Bronchial smooth muscle cell (primary cell): ENCODE data around the gene MRGPRF. TPM values are rescaled to one million over a fixed set of nuclear protein-coding genes. Genes with fewer than 3 reads are reported as not detected.

Experiments used
- total RNA-seq: library from RNA; depleted of rRNA; stranded (reverse); fragments of >200 nt; gene quantifications from 2 replicates; pipeline ENCODE4 v1.2.1, GENCODE V29; 2014

The MRGPRF gene
- 28.7 and 33.5 TPM in 2 replicates for total RNA-seq

GRCh38 chr11:69013009-69013951 lies at the start of gene MRGPRF:
MRGPRF (minus strand) TSS chr11:69013246; CDS start chr11:69009901, 3,345 bp downstream.

GRCh38 chr11:69048694-69049489 lies 35.8 kb upstream of the MRGPRF start, which contains the start of gene TPCN2:
TPCN2 (plus strand) TSS chr11:69048932; CDS start chr11:69048998, 66 bp downstream.

GRCh38 chr11:68980776-68981065 lies 32.3 kb downstream of the MRGPRF start, which contains the start of gene MRGPRD:
MRGPRD (minus strand) TSS chr11:68980986; CDS start chr11:68980986, 0 bp downstream.

Other genes starting within 250 kb of the MRGPRF start
- 37.2 and 53.9 TPM in 2 replicates for gene CPT1A, start 171.3 kb downstream of the MRGPRF start, total RNA-seq
- 63.6 and 77.9 TPM in 2 replicates for gene MRPL21, start 109.4 kb downstream of the MRGPRF start, total RNA-seq
- gene IGHMBP2, start 109.4 kb downstream of the MRGPRF start, total RNA-seq = 4.7 TPM in 2 replicates
- gene MRGPRD, start 32.3 kb downstream of the MRGPRF start, total RNA-seq = not detected in 2 replicates
- gene TPCN2, start 35.7 kb upstream of the MRGPRF start, total RNA-seq = 11.7 and 12.9 TPM in 2 replicates
- gene SMIM38, start 142.7 kb upstream of the MRGPRF start, total RNA-seq = 0.32 and 0.60 TPM in 2 replicates